GM23338 (cell line): ENCODE results near the gene UBE2R2. TPM values are rescaled to one million over a fixed set of nuclear protein-coding genes. Genes with fewer than 3 reads are reported as not detected.

Source experiments
- ATAC-seq: fragments of 200-7000 bp; cut with Tn5 transposase; 3 replicates; pipeline ENCODE4 v1.9.1; 2020
- DNase-seq: peaks from one replicate; pipeline ENCODE4 v3.0.0-alpha.2; 2015; ENCODE audit warnings: low spot score
- H2AFZ ChIP-seq: fragments of 200-600 bp; sonication (generic); 2 replicates; pipeline ENCODE4 v1.8.0; 2016; ENCODE audit warnings: antibody characterized with exemption, mild to moderate bottlenecking, moderate library complexity
- H3F3A ChIP-seq: fragments of 200-600 bp; sonication (generic); replicated peaks from 2 replicates; pipeline ENCODE4 v1.8.0; 2017; ENCODE audit warnings: antibody characterized with exemption, mixed run types, low read depth
- H3K27ac ChIP-seq: fragments of 200-600 bp; sonication (generic); 2 replicates; pipeline ENCODE4 v1.6.1; 2016; ENCODE audit warnings: low read depth
- H3K27me3 ChIP-seq: fragments of 200-600 bp; sonication (generic); 2 replicates; pipeline ENCODE4 v1.8.0; 2016; ENCODE audit warnings: mild to moderate bottlenecking, mixed run types, moderate library complexity; ENCODE audit not compliant: insufficient read depth
- H3K36me3 ChIP-seq: fragments of 200-600 bp; sonication (generic); 2 replicates; pipeline ENCODE4 v1.8.0; 2016; ENCODE audit warnings: mild to moderate bottlenecking; ENCODE audit not compliant: insufficient read depth
- H3K4me1 ChIP-seq: fragments of 200-600 bp; sonication (generic); 2 replicates; pipeline ENCODE4 v1.8.0; 2016; ENCODE audit warnings: mild to moderate bottlenecking, moderate library complexity; ENCODE audit not compliant: insufficient read depth
- H3K4me2 ChIP-seq: fragments of 200-600 bp; sonication (generic); 2 replicates; pipeline ENCODE4 v1.7.1; 2017; ENCODE audit warnings: mixed run types
- H3K4me3 ChIP-seq: fragments of 200-600 bp; sonication (generic); 2 replicates; pipeline ENCODE4 v1.6.1; 2016; ENCODE audit warnings: mixed run types
- H3K79me2 ChIP-seq: fragments of 200-600 bp; sonication (generic); replicated peaks from 2 replicates; pipeline ENCODE4 v1.8.0; 2017; ENCODE audit warnings: mild to moderate bottlenecking; ENCODE audit not compliant: insufficient read depth
- H3K9me2 ChIP-seq: fragments of 200-600 bp; sonication (generic); 2 replicates; pipeline ENCODE4 v1.8.0; 2017; ENCODE audit not compliant: insufficient read depth
- H4K20me1 ChIP-seq: fragments of 200-600 bp; sonication (generic); replicated peaks from 2 replicates; pipeline ENCODE4 v1.8.0; 2017; ENCODE audit warnings: mild to moderate bottlenecking; ENCODE audit not compliant: insufficient read depth
- H3K27ac Mint-ChIP-seq: 2 replicates; pipeline ENCODE4 v1.8.0; 2020; ENCODE audit warnings: inconsistent platforms, mild to moderate bottlenecking, moderate library complexity, mixed read lengths
- H3K27me3 Mint-ChIP-seq: 3 replicates; pipeline ENCODE4 v1.8.0; 2022; ENCODE audit warnings: low read depth, mild to moderate bottlenecking, moderate library complexity, mixed read lengths, inconsistent platforms; ENCODE audit not compliant: insufficient read depth, poor library complexity
- H3K36me3 Mint-ChIP-seq: 3 replicates; pipeline ENCODE4 v1.8.0; 2021; ENCODE audit warnings: low read depth, mild to moderate bottlenecking, inconsistent platforms, moderate library complexity, mixed read lengths
- H3K4me1 Mint-ChIP-seq: 3 replicates; pipeline ENCODE4 v1.8.0; 2020; ENCODE audit warnings: mild to moderate bottlenecking, inconsistent platforms, mixed read lengths
- H3K4me3 Mint-ChIP-seq: 3 replicates; pipeline ENCODE4 v1.8.0; 2021; ENCODE audit warnings: moderate library complexity, mild to moderate bottlenecking, inconsistent platforms, mixed read lengths
- H3K9me3 Mint-ChIP-seq: 3 replicates; pipeline ENCODE4 v1.8.0; 2020; ENCODE audit warnings: moderate library complexity, mild to moderate bottlenecking, inconsistent platforms, mixed read lengths
- CREB1 ChIP-seq: fragments of 250-450 bp; sonication (Bioruptor Pico); IDR thresholded peaks from 2 replicates; pipeline ENCODE4 v1.5.0; 2020; ENCODE audit warnings: low read depth, mild to moderate bottlenecking, moderate library complexity
- EZH2 ChIP-seq: fragments of 200-600 bp; sonication (generic); IDR thresholded peaks from one replicate; pipeline ENCODE4 v1.8.0; 2017; ENCODE audit warnings: antibody characterized with exemption, mild to moderate bottlenecking, low read depth; ENCODE audit not compliant: unreplicated experiment
- NANOG ChIP-seq: IDR thresholded peaks from 2 replicates; pipeline ENCODE4 v1.6.1; 2016; ENCODE audit warnings: antibody characterized with exemption, borderline replicate concordance
- POLR2AphosphoS5 ChIP-seq: IDR thresholded peaks from 2 replicates; pipeline ENCODE4 v1.6.1; 2016; ENCODE audit warnings: antibody characterized with exemption, low read depth
- ZNF114 ChIP-seq: fragments of 250-450 bp; sonication (Bioruptor Pico); IDR thresholded peaks from 2 replicates; pipeline ENCODE4 v1.5.0; 2020; ENCODE audit warnings: mild to moderate bottlenecking, moderate library complexity
- polyA plus RNA-seq: library from polyadenylated mRNA; unstranded; fragments of >200 nt; fragmentation: Nextera tagmentation; extraction: Ambion mirVana; gene quantifications from 2 replicates; pipeline ENCODE4 v1.2.1, GENCODE V29; 2016
- total RNA-seq: library from RNA; depleted of rRNA; stranded (reverse); fragments of >200 nt; shearing (Covaris generic); gene quantifications from 2 replicates; pipeline ENCODE4 v1.2.3, GENCODE V29; 2014
- TF ChIP-seq, protein P1 (sequence below): fragments of 250-450 bp; sonication (Bioruptor Pico); IDR thresholded peaks from 2 replicates; pipeline ENCODE4 v1.5.0; 2020; ENCODE audit warnings: mild to moderate bottlenecking, moderate library complexity
- TF ChIP-seq, protein P2 (sequence below): IDR thresholded peaks from one replicate; pipeline ENCODE4 v1.6.1; 2018; ENCODE audit warnings: antibody characterized with exemption; ENCODE audit not compliant: unreplicated experiment
- TF ChIP-seq, protein P3 (sequence below), 2 experiments: fragments of 200-600 bp in 1 of 2; sonication (generic) in 1 of 2; conservative IDR thresholded peaks; 2 replicates each; pipeline versions ENCODE4 v1.5.1 to v1.6.1; 2016 to 2017; ENCODE audit warnings: antibody characterized with exemption in 2 of 2, low read depth in 2 of 2, mild to moderate bottlenecking in 2 of 2, moderate library complexity in 1 of 2

UBE2R2 gene
- total and polyA plus RNA-seq, 2 experiments from 2014 or later, result 23.4 to 32.5 TPM

DNA sequence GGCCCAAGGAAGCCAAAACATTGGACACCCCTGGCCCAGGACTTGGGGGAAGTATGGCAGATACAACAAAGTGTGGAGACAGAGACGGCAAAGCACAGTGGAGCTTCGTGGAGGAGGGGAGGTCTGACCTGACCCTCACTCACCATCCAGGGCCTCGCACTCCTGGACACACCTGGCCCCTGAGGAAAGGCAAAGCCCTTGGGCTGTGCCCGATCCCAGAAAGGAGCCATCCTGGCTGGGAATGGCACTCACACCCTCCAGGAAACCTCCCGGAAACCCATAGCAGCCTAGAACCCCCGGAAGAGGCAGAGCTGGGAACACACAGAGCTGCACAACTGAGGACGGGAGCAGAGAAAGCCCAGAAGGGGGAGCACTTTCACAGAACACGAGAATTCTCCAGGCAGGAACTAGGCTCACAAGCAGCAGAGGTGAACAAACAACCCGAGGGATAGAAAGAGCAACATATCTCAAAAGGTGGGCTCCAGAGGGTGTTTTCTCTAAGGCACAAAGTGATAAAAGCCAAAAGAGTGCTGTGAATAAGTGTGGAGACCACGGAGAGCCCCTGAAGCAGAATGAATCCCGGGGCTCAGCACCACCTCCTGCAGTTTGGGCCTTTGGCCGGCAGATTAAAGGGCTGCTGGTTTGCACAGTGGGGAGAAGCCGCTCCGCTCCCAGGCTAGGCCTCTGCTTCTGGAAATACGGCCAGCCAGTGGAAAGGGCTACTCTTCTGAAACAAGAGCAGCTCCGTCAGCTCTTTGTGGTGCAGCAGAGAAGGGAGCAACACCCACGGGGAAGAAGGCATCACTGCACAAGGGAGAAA, 108.2 kb downstream of the UBE2R2 start (continued):
- TF ChIP-seq, protein P1, sequence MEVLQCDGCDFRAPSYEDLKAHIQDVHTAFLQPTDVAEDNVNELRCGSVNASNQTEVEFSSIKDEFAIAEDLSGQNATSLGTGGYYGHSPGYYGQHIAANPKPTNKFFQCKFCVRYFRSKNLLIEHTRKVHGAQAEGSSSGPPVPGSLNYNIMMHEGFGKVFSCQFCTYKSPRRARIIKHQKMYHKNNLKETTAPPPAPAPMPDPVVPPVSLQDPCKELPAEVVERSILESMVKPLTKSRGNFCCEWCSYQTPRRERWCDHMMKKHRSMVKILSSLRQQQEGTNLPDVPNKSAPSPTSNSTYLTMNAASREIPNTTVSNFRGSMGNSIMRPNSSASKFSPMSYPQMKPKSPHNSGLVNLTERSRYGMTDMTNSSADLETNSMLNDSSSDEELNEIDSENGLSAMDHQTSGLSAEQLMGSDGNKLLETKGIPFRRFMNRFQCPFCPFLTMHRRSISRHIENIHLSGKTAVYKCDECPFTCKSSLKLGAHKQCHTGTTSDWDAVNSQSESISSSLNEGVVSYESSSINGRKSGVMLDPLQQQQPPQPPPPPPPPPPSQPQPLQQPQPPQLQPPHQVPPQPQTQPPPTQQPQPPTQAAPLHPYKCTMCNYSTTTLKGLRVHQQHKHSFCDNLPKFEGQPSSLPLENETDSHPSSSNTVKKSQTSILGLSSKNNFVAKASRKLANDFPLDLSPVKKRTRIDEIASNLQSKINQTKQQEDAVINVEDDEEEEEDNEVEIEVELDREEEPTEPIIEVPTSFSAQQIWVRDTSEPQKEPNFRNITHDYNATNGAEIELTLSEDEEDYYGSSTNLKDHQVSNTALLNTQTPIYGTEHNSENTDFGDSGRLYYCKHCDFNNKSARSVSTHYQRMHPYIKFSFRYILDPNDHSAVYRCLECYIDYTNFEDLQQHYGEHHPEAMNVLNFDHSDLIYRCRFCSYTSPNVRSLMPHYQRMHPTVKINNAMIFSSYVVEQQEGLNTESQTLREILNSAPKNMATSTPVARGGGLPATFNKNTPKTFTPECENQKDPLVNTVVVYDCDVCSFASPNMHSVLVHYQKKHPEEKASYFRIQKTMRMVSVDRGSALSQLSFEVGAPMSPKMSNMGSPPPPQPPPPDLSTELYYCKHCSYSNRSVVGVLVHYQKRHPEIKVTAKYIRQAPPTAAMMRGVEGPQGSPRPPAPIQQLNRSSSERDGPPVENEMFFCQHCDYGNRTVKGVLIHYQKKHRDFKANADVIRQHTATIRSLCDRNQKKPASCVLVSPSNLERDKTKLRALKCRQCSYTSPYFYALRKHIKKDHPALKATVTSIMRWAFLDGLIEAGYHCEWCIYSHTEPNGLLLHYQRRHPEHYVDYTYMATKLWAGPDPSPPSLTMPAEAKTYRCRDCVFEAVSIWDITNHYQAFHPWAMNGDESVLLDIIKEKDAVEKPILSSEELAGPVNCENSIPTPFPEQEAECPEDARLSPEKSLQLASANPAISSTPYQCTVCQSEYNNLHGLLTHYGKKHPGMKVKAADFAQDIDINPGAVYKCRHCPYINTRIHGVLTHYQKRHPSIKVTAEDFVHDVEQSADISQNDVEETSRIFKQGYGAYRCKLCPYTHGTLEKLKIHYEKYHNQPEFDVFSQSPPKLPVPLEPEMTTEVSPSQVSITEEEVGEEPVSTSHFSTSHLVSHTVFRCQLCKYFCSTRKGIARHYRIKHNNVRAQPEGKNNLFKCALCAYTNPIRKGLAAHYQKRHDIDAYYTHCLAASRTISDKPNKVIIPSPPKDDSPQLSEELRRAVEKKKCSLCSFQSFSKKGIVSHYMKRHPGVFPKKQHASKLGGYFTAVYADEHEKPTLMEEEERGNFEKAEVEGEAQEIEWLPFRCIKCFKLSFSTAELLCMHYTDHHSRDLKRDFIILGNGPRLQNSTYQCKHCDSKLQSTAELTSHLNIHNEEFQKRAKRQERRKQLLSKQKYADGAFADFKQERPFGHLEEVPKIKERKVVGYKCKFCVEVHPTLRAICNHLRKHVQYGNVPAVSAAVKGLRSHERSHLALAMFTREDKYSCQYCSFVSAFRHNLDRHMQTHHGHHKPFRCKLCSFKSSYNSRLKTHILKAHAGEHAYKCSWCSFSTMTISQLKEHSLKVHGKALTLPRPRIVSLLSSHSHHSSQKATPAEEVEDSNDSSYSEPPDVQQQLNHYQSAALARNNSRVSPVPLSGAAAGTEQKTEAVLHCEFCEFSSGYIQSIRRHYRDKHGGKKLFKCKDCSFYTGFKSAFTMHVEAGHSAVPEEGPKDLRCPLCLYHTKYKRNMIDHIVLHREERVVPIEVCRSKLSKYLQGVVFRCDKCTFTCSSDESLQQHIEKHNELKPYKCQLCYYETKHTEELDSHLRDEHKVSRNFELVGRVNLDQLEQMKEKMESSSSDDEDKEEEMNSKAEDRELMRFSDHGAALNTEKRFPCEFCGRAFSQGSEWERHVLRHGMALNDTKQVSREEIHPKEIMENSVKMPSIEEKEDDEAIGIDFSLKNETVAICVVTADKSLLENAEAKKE (CRISPR knock-in tag), result no peak

DNA sequence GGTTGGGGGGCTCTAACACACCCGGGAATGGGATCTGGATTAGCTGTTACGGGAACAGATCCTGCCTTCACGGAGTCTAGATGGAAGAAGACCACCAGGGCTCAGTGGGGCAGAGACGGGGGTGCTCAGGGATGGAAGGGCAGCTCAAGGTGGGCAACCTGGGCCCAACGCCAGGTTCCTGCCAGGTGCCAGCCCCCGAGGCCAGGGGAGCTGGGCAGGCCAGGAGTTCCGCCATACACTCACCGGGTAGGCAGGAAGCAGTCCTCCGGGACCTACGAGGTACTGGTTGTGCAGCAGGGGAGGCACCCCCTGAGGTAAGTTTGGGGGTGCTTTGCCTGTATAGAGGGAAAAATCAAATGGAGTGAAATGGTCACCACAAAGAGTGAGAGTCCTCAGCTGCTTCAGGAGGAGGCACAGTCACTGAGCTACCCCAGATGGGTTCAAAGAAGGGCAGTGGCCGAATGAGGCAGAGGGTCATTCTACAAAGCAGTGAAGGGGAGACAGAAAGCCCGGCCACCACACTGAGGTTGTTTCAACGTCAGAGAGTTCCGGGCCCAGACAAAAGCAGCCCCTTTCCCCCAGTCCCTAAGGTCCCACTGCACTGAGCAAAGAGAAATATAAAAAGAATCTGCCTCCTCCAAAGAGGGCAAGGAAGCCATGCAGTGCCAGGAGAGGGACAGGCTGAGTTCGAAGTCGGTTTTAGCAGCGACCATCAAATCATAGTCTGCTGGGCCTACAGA, 110.0 kb downstream of the UBE2R2 start:
- Histone ChIP-seq H4K20me1 (peaks cover 20% of the 10 kb centered on the region), H3K27me3 (no peaks in the 10 kb centered on the region), H3K4me1 (no peaks in the 10 kb centered on the region), H3K27ac (peak overlapping the region; percentile 90; the same call in 1 of the 2 replicates), H3F3A (peaks cover 7% of the 10 kb centered on the region; the same call in 1 of the 2 replicates), H3K9me2 (no peaks in the 10 kb centered on the region), H3K36me3 (peaks cover 32% of the 10 kb centered on the region), H3K4me3 (no peak overlapping the region), H3K4me2 (no peak overlapping the region), H2AFZ (no peak overlapping the region), H3K79me2 (no peaks in the 10 kb centered on the region; the same call in 1 of the 2 replicates)
- Mint-ChIP-seq H3K27me3 (peaks cover 26% of the 10 kb centered on the region), H3K4me1 (peaks cover 10% of the 10 kb centered on the region), H3K9me3 (no peaks in the 10 kb centered on the region), H3K36me3 (peaks cover 93% of the 10 kb centered on the region), H3K4me3 (no peak overlapping the region), H3K27ac (no peak overlapping the region)
- no peak for ATAC-seq
- no peak for DNase-seq
- TF ChIP-seq EZH2 (no peak), POLR2AphosphoS5 (no peak), CREB1 (CRISPR knock-in tag) (no peak), NANOG (no peak), ZNF114 (no peak)
- TF ChIP-seq, protein P2, sequence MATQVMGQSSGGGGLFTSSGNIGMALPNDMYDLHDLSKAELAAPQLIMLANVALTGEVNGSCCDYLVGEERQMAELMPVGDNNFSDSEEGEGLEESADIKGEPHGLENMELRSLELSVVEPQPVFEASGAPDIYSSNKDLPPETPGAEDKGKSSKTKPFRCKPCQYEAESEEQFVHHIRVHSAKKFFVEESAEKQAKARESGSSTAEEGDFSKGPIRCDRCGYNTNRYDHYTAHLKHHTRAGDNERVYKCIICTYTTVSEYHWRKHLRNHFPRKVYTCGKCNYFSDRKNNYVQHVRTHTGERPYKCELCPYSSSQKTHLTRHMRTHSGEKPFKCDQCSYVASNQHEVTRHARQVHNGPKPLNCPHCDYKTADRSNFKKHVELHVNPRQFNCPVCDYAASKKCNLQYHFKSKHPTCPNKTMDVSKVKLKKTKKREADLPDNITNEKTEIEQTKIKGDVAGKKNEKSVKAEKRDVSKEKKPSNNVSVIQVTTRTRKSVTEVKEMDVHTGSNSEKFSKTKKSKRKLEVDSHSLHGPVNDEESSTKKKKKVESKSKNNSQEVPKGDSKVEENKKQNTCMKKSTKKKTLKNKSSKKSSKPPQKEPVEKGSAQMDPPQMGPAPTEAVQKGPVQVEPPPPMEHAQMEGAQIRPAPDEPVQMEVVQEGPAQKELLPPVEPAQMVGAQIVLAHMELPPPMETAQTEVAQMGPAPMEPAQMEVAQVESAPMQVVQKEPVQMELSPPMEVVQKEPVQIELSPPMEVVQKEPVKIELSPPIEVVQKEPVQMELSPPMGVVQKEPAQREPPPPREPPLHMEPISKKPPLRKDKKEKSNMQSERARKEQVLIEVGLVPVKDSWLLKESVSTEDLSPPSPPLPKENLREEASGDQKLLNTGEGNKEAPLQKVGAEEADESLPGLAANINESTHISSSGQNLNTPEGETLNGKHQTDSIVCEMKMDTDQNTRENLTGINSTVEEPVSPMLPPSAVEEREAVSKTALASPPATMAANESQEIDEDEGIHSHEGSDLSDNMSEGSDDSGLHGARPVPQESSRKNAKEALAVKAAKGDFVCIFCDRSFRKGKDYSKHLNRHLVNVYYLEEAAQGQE, result no peak
- TF ChIP-seq, protein P3, sequence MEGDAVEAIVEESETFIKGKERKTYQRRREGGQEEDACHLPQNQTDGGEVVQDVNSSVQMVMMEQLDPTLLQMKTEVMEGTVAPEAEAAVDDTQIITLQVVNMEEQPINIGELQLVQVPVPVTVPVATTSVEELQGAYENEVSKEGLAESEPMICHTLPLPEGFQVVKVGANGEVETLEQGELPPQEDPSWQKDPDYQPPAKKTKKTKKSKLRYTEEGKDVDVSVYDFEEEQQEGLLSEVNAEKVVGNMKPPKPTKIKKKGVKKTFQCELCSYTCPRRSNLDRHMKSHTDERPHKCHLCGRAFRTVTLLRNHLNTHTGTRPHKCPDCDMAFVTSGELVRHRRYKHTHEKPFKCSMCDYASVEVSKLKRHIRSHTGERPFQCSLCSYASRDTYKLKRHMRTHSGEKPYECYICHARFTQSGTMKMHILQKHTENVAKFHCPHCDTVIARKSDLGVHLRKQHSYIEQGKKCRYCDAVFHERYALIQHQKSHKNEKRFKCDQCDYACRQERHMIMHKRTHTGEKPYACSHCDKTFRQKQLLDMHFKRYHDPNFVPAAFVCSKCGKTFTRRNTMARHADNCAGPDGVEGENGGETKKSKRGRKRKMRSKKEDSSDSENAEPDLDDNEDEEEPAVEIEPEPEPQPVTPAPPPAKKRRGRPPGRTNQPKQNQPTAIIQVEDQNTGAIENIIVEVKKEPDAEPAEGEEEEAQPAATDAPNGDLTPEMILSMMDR (conservative IDR thresholded peaks at IDR 0.05; ENCODE audit: low read depth in 2 of 2), result no peak
